HEK293 (cell line): ENCODE measurements around the gene METAP1D.
A peak's percentile ranks its signal among the peaks of the same experiment; 100 is the strongest.

Experiments used
- HOXD13 ChIP-seq: sonication (generic); formaldehyde crosslinking; IDR thresholded peaks from 2 replicates; pipeline ENCODE4 v1.8.0; 2022; ENCODE audit warnings: missing genetic modification reagents, borderline replicate concordance
- PATZ1 ChIP-seq: fragments of 450-650 bp; formaldehyde crosslinking; IDR thresholded peaks from 2 replicates; pipeline ENCODE4 v1.5.1; 2016; ENCODE audit warnings: missing biosample characterization, missing genetic modification characterization
- PRDM2 ChIP-seq: fragments of 450-650 bp; formaldehyde crosslinking; IDR thresholded peaks from 2 replicates; pipeline ENCODE4 v1.5.1; 2016; ENCODE audit warnings: missing biosample characterization, missing genetic modification characterization, borderline replicate concordance
- PRDM4 ChIP-seq: fragments of 450-650 bp; formaldehyde crosslinking; IDR thresholded peaks from 2 replicates; pipeline ENCODE4 v1.5.1; 2017; ENCODE audit warnings: missing biosample characterization, missing genetic modification characterization
- PRDM6 ChIP-seq: fragments of 450-650 bp; formaldehyde crosslinking; IDR thresholded peaks from 2 replicates; pipeline ENCODE4 v1.5.1; 2017; ENCODE audit warnings: missing biosample characterization, missing genetic modification characterization
- SP2 ChIP-seq: fragments of 450-650 bp; formaldehyde crosslinking; IDR thresholded peaks from 2 replicates; pipeline ENCODE4 v1.5.1; 2016; ENCODE audit warnings: missing biosample characterization, missing genetic modification characterization
- YY1 ChIP-seq: fragments of 450-650 bp; formaldehyde crosslinking; IDR thresholded peaks from 2 replicates; pipeline ENCODE4 v1.5.1; 2018; ENCODE audit warnings: missing biosample characterization, missing genetic modification characterization
- YY2 ChIP-seq: fragments of 450-650 bp; formaldehyde crosslinking; IDR thresholded peaks from 2 replicates; pipeline ENCODE4 v1.5.1; 2016; ENCODE audit warnings: missing biosample characterization, missing genetic modification characterization
- ZBTB26 ChIP-seq: fragments of 450-650 bp; formaldehyde crosslinking; optimal IDR thresholded peaks from 2 replicates; pipeline ENCODE3; 2016; ENCODE audit warnings: missing biosample characterization, mild to moderate bottlenecking, missing genetic modification characterization
- ZIC2 ChIP-seq: fragments of 450-650 bp; formaldehyde crosslinking; IDR thresholded peaks from 2 replicates; pipeline ENCODE4 v1.5.1; 2016; ENCODE audit warnings: missing biosample characterization, missing genetic modification characterization
- ZNF19 ChIP-seq: fragments of 450-650 bp; formaldehyde crosslinking; IDR thresholded peaks from 2 replicates; pipeline ENCODE4; 2016; ENCODE audit warnings: missing biosample characterization, missing genetic modification characterization, low read depth
- ZNF202 ChIP-seq: fragments of 450-650 bp; formaldehyde crosslinking; IDR thresholded peaks from 2 replicates; pipeline ENCODE4 v1.5.1; 2016; ENCODE audit warnings: missing biosample characterization, missing genetic modification characterization, borderline replicate concordance
- ZNF280C ChIP-seq: fragments of 450-650 bp; formaldehyde crosslinking; IDR thresholded peaks from 2 replicates; pipeline ENCODE4 v1.5.1; 2016; ENCODE audit warnings: missing biosample characterization, missing genetic modification characterization
- ZNF416 ChIP-seq: fragments of 450-650 bp; formaldehyde crosslinking; IDR thresholded peaks from 2 replicates; pipeline ENCODE4 v1.5.1; 2016; ENCODE audit warnings: missing biosample characterization, missing genetic modification characterization
- ZNF529 ChIP-seq: fragments of 450-650 bp; formaldehyde crosslinking; IDR thresholded peaks from 2 replicates; pipeline ENCODE4 v1.5.1; 2017; ENCODE audit warnings: missing genetic modification characterization, missing biosample characterization; ENCODE audit not compliant: insufficient replicate concordance
- ZNF558 ChIP-seq: fragments of 450-650 bp; formaldehyde crosslinking; IDR thresholded peaks from 2 replicates; pipeline ENCODE4 v1.5.1; 2016; ENCODE audit warnings: missing biosample characterization, missing genetic modification characterization
- ZNF670 ChIP-seq: fragments of 450-650 bp; formaldehyde crosslinking; IDR thresholded peaks from 2 replicates; pipeline ENCODE4 v1.5.1; 2016; ENCODE audit warnings: missing biosample characterization, missing genetic modification characterization, low read depth
- ZSCAN30 ChIP-seq: fragments of 450-650 bp; IDR thresholded peaks from 2 replicates; pipeline ENCODE4 v1.5.1; 2018; ENCODE audit warnings: missing biosample characterization, mild to moderate bottlenecking, missing genetic modification characterization, moderate library complexity
- ZSCAN4 ChIP-seq: fragments of 450-650 bp; formaldehyde crosslinking; IDR thresholded peaks from 2 replicates; pipeline ENCODE4 v1.5.1; 2017; ENCODE audit warnings: missing biosample characterization, missing genetic modification characterization

Gene METAP1D

GRCh38 chr2:172099472-172100079 lies 99.8 kb downstream of the METAP1D start (continued):
- TF ChIP-seq SP2 (tag by site-specific recombination) (no peak), ZNF416 (no peak), PRDM6 (tag by site-specific recombination) (peak; percentile 91), ZNF202 (tag by site-specific recombination) (no peak), ZIC2 (peak; percentile 73), PRDM2 (tag by site-specific recombination) (no peak), ZNF670 (tag by site-specific recombination) (no peak), YY2 (tag by site-specific recombination) (no peak), PATZ1 (tag by site-specific recombination) (peak; percentile 62), ZNF280C (no peak), ZNF529 (no peak), ZNF19 (tag by site-specific recombination) (no peak), ZSCAN30 (tag by site-specific recombination) (no peak), ZBTB26 (tag by site-specific recombination) (no peak), HOXD13 (CRISPR knock-in tag) (no peak), YY1 (tag by site-specific recombination) (no peak), ZSCAN4 (tag by site-specific recombination) (no peak), PRDM4 (no peak), ZNF558 (tag by site-specific recombination) (no peak)
